Stimulated activated CD8-positive, alpha-beta memory T cell treated with anti-CD3 and anti-CD28 coated beads, Interleukin-12 subunit alpha, Interleukin-12 subunit beta, amount 100 ng/mL, for 24 hours (primary cell): Measurements from ENCODE around the gene DLX6.

Experiments
- DNase-seq: peaks from one replicate; pipeline ENCODE4 v3.0.0-alpha.2; 2020; ENCODE audit errors: extremely low read depth

Gene DLX6

GRCh38 chr7:96995406-96996110 is 9.8 kb upstream of the DLX6 start:
- no peak for DNase-seq

- no peak for DNase-seq
These were observed 9.0 kb upstream of the DLX6 start for GRCh38 chr7:96996111-96996957.

GRCh38 chr7:96996958-96997511 is 8.3 kb upstream of the DLX6 start:
- DNase-seq: no peak

DNA sequence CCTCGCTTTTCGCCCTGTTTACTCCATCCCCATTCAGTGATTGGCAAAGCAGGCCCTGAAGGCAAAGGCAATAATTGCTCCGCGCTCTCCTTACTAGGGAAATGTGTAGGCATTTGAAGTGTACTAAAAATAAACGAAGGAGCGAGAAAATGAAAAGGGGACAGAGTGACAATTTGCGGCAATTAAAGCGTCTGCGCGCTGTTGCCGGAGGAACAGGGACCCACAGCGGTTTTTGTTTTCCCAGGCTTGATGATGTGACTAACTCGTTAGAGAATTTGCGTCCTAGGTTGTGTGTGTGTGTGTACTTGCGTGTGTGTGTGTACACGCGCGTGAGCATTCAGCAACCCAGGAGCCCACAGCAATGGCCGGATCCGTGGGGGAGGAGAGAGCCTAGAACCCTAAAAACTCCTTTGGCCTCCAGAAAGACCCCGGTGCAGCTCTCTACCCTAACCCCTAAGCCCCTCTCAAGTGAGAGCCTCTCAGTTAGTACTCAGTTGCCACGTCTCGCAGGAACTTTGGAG is 7.8 kb upstream of the DLX6 start:
- DNase-seq: no peak

- DNase-seq: no peak
These were observed 7.0 kb upstream of the DLX6 start for GRCh38 chr7:96998333-96998732.

DNA sequence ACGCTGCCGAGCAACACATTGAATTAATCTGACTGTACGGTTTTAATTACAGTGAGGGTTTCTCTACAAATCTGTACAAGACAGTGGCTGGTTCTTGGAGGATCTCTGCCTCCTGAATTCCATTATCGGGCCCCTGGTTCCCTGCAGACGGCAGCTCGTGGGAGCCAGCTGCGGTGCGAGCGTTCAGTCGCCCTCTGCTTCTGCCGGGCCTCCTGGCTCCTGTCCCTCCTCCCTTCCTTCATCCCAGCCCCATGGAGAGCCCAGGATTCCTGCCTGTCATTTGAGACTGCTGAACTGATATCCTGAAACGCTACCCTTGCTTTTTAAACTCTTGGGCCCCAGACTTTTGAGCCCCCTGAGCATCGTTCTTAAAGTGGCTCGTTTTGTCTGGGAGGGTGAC is 6.6 kb upstream of the DLX6 start:
- no peak for DNase-seq

DNA sequence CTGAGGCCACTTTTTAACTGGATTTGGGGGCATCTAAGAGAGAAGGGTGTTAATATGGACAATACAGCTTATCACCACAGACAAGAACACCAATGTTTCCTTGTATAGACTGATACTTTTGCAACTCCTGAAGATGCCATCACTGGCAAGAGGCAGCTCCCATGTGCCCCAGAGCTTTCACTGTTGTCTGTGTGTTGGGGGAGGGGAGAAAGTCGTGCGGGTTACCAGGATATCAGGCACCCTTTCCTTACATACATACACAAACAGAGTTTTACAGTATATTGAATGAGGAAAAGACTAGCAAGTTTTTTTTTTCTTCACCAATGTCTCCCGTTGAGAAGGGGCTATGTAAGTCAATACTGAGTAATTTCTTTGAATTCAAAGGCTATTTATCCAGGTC is 4.1 kb upstream of the DLX6 start:
- DNase-seq: no peak

GRCh38 chr7:97001656-97002554 is 3.4 kb upstream of the DLX6 start:
- no peak for DNase-seq

- no peak for DNase-seq
These were observed 2.6 kb upstream of the DLX6 start for GRCh38 chr7:97002555-97003261.

DNA sequence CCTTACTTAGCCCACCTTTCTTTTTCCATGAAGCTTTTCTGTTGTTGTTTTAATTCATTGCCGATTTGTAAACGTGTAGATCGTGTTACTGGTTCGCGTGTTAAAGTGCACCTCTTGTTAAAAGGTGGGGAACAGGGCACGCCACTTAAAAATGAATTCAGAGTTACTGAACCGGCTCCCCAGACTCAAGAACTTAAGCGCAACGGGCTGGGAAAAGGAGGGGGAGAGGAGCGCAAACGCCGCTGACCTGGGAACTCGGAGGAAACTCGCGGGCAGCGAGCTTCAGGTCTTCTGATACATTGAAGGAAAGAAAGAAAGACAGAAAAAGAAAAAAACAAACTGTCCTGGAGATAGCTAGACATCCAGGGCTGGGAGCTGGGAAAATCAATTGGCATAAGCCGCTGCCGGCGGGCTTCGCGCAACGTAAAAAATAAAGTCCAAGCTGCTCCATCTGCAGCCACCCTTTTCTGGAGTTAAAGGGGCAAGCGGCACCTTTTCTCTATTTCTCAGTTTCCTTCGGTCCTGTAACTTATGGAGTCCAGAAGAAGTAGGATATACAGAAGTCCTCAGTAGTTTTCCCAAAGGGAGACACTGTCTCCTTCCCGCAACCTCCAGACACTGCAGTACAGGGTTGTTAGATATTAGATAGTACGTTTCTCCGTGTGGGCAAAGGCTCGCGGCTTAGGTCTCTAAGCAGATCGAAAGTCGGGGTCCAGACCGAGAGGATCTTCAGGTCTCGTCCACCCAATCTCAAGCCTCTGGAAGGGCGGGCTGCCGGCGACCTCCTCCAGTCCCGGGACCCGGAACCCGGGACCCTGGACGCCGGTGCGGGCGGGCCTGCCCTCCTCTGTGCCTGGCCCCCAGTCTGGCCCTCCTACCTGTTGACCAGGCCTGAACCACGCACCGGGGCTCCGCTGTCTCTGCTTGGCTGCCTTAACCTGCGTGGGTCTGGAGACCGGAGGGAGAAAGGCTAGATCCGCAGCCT is 1.8 kb upstream of the DLX6 start:
- DNase-seq: no peak

GRCh38 chr7:97004247-97005182 is 838 bp upstream of the DLX6 start:
- no peak for DNase-seq

- DNase-seq: no peak
These were observed 882 bp downstream of the DLX6 start for GRCh38 chr7:97006055-97006815.

DNA sequence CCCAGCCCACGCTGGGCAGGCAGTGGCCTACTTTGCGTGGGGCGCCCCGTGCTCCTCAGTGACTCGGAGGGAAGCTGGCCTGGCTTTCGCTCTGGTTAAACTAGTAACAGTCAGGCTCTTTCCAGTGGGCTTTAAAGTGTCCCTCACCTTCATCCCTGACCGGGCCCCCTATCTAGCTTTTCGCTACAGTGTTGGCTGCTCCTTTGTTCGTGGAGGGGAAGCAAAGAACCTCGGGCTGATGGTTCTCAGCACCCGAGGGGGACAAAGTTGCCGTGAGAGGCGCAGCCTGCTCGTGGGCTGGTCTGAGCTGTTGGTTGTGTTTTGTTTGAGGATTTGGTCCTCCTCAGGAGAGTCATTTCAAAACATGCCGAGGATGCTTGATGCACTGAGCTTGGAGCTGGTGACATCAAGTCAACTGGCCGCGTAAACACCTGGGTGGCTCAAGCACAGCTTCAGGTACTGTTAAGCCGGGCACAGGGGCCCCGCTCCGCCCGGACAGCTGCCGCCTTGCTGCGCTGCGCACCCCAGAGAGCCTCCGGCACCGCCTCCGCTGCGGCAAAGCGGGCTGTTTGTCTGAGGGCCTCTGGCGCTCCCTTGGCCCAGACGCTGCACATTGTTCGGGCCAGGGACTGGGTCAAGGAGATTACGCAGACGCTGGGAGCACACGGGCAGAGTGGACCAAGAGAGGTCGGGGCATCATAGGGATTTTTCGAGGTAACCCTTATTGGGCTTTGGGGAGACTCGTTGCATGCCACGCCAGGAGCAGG is 1.6 kb downstream of the DLX6 start:
- no peak for DNase-seq

DNA sequence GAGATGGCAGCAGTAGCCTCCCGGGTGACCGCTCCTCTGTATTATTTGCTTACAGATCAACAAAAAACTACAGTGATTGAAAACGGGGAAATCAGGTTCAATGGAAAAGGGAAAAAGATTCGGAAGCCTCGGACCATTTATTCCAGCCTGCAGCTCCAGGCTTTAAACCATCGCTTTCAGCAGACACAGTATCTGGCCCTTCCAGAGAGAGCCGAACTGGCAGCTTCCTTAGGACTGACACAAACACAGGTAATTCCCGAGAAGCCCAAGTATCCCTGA is 2.2 kb downstream of the DLX6 start:
- no peak for DNase-seq

- DNase-seq: no peak
These were observed 3.0 kb downstream of the DLX6 start for GRCh38 chr7:97008275-97008917.

DNA sequence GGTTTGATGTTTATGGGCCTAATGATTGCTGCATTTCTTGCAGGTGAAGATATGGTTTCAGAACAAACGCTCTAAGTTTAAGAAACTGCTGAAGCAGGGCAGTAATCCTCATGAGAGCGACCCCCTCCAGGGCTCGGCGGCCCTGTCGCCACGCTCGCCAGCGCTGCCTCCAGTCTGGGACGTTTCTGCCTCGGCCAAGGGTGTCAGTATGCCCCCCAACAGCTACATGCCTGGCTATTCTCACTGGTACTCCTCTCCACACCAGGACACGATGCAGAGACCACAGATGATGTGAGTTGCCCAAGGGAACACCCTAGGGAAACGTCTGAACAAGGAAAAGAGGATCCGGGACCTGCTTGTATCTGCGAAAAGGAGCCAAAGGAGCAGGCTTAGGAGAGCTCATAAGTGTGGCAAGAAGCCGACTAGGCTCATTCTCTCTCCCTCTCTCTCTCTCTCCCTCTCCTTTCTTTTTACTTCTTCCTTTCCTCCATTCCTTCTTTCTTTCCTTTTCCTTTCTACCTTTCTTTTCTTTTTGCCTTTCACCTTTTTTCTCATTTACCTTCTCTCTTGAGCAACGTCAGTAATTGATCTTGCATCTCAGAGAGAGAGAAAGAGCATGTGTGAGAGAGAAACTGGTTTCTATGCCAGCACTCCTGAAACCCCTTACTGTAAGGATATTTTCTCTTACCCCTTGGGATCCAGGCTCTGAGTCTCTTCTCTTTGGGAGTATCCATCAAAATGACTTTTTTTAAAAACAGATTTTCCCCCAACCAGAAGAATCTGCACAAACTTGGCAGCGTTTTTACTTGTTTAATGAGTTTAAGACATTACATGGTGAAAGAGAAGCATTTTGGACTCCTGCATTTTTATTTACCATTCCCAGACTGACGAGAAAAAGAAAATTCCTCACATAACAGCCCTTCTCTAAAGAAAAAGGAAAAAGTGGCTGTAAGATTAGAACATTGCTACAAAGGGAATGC is 4.7 kb downstream of the DLX6 start:
- DNase-seq: no peak
